Right renal pelvis (tissue), 4 donors: Measurements from ENCODE around the gene ECPAS. TPM values are rescaled to one million over a fixed set of nuclear protein-coding genes. Genes with fewer than 3 reads are reported as not detected.
"Not testable (repeated sequence)": the region's sequence is repeated elsewhere in the genome, so short reads cannot be mapped to it uniquely, and the experiment has no call there.

Experiments used
- DNase-seq, 4 donors: peaks; one replicate each; pipeline ENCODE4 v3.0.0-alpha.2; 2013; ENCODE audit warnings: low read depth in 4 of 4, low spot score in 3 of 4, missing footprints in 1 of 4
- polyA plus RNA-seq, 4 donors: library from polyadenylated mRNA; unstranded; fragments of 120-200 nt; gene quantifications; one replicate each; pipeline ENCODE4 v1.2.1, GENCODE V29; 2013; ENCODE audit not compliant: insufficient read length in 4 of 4

ECPAS gene
- polyA plus RNA-seq, 4 donors, result 67.1 to 73.4 (median 70.6) TPM

DNA sequence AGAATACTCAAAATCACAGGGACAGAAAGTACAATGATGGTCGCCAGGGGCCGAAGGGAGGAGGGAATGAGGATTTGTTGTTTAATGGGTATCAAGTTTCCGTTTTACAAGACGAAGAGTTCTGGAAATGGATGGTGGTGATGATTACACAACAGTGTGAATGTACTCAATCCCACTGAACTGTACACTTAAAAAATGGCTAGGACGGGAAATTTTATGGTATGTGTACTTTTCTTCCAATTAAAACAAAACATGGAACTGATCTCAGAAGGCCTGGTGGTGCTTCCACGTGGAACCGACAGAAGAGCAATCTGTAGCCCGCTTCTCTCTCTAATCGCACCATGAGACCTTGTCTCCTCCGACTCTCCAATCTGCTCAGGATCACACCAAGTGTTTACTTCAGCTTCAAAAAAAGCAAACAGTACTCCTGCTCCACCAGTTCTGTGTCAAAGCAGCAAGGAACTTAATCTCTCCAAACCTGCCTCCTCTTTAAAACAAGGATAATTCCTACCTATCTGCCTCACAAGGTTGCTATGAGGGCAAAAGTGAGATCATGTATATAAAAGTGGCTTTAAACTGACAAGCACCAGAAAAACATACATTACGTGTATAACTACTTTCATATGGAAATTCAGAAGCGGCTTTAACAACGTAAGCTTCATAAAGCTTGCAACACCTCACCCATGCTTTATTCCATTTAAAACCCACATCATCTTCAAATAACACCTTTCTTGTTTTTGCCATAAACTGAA is 2.1 kb downstream of the ECPAS start:
- DNase-seq, result peak in 2 of 4 donors; percentile 7 to 9

DNA sequence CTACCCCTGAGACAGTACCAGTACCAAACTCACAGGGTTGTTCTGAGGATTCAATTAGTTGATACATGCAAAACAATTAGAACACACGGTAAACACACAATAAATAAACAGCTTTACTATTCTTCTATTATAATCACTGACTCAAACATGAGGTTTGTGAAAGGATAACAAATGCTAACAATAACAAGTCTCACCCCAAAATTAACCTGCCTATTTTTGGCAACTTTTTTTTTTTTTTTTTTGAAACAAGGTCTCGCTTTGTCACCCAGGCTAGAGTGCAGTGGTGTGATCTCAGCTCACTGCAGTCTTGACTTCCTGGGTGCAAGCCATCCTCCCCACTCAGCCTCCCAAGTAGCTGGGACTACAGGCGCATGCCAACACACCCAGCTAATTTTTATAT is 6.5 kb downstream of the ECPAS start:
- no peak for DNase-seq

DNA sequence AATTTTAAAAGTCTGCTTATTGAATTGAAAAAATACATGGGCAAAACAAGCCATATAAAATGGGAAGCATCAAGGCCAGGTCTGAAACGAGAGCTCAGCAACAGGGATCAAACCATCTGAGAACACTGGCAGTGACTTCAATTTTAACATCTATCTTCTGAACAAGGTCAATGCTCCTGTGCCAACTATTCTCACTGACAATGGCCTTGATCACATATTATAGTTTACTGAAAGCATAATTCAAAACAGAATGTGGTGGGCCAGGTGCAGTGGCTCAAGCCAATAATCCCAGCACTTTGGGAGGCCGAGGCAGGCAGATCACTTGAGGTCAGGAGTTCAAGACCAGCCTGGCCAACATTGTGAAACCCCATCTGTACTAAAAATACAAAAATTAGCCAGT is 9.0 kb downstream of the ECPAS start:
- no peak for DNase-seq

DNA sequence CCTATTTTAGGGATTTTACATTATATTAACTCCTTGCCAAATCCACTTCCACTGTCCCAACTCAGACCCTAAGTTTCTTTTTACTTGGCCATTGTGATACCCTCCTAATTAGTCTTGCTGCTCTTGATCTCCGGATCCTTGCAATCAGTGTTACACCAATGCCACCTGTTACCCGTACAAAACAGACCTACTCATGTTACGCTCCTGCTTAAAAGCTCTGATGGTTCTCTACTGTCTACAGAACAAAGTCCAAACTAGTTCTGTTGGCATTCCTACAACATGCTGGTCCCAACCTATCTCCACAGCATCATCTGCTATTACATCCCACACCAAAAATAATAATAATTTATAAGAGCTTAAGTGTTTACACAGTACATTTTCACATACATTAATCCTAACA is 9.8 kb downstream of the ECPAS start:
- DNase-seq, result no peak

DNA sequence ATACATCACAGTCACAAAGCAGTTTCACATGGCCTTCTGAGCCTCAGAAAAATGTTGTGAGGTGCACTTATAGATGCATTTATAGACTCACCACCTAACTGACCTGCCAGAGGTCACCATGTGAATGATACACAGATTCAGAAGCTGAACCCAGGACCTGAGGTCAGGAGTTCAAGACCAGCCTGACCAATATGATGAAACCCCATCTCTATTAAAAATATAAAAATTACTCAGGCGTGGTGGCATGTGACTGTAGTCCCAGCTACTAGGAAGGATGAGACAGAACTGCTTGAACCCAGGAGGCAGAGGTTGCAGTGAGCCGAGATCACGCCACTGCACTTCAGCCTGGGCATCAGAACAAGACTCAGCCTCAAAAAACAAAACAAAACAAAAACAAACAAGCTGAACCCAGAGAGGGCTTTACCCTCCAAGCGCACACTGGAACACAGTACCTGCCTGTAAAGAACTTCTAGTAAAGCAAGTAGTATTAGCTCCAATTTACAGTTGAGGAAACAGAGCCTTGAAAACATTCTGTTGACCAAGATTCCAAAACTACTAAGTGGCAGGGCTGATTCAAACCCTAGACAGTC is 16.3 kb downstream of the ECPAS start:
- no peak for DNase-seq

DNA sequence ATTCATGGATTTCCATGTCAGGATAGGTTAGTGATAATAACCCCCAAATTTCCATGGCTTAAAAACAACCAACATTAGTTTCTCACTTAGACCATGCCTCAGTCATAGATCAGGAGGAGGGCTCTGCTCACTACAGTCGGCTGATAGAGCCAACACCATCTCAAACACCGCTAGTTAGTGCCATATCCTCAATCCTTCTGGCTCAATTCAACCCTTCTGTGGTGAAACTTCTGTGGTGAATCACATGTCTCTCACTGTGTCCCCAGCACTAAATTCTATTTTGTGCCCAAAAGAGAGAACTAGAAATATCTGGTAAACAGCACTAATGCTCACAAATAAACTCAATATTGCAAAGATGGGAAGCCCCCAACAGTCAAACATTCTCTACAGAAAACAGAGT is 21.1 kb downstream of the ECPAS start:
- no peak for DNase-seq

DNA sequence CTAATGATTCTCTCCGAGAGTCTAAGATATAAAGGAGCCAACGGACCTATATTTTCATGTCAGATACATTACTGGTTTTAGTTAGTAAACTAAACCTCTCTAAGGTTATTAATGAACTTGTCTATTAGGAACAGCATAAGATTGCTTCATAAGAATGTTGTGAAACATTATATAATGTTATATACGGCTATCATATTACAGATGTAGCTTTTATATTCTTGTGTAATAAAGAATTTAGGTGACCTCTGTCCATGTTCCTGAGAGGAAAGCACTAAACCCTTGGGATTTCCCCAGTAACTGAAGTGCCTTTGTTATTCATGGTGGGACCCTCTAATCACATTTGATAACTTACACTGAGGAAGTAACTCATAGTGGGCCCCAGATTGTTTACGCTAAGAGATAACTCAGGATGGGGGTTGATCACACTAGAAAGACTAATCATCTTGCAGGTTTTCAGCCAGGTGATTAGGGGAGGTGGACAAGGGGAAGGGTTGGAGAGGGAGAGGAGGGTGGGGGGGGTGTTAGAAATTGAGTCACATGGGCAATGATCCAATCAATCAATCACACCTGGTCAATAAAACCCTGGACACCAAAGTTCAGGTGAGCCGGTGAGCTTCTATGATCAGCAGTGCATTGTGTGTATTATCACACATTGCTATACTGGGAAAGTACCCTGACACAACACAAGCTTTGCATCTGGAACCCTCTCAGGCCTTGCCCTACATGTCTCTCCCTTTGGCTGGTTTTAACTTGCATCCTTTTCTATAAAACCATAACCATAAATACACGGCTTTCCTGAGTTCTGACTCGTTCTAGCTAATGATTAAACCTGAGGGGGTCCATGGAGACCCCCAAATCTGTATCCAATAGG is 25.8 kb downstream of the ECPAS start:
- DNase-seq, result no peak

DNA sequence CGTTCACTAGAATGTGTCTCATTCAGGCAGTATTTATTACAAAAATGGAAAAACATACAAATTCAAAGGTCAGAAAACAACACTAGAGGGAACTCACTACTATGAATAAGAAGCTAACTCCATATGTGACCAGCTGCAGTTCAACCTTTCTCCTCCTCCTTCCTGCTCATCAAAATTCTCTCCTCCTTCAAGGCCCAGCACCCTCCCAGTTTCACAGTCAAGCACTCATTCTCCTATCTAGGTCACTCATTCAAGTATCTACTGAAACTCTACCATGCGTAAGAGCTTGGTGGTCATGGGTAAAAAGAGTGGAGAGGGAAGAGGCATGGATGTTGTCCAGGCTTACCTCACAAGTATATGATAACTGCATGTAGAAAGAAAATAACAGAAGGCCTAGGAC is 27.7 kb downstream of the ECPAS start:
- no peak for DNase-seq

- DNase-seq, result no peak
These were observed 28.5 kb downstream of the ECPAS start for GRCh38 chr9:111455638-111456037.

GRCh38 chr9:111454751-111455150 is 29.4 kb downstream of the ECPAS start:
- no peak for DNase-seq

DNA sequence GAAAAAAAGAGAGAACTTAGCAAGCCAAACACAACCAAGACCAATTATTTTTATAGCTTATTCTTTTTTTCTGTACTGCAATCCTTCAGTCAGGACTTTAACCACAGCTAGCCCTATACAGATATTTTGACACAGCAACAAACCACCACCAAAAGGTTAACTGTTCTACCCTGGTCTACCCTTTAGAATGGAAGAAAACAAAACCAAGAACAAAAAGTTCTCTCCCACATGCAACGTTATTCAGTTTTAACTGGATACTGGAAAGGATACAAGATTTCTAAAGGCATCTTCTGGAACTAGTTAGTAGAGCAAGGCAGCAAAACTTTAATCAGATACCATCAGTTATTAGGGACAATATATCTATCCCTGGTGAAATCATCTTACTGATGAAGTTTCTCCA is 32.6 kb downstream of the ECPAS start:
- DNase-seq, result no peak

DNA sequence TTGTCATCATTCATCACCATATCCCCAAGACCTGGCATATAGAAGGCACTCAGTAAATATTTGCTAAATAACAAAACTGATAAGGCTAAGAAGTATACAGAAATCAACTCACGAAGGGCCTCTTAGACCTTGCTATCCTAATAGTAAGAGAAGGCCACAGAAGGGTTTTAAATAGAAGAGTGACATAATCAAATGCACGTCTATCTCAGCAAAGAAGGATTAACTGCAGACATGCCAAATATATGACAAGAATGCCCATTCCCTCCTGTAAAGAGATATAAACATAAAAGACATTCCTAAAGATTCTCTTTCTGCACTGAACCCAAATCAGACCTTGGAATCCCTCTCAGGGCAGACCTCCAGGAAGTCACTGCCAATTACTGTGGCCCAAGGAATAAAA is 34.1 kb downstream of the ECPAS start:
- no peak for DNase-seq

GRCh38 chr9:111449705-111450104 is 34.5 kb downstream of the ECPAS start:
- no peak for DNase-seq

DNA sequence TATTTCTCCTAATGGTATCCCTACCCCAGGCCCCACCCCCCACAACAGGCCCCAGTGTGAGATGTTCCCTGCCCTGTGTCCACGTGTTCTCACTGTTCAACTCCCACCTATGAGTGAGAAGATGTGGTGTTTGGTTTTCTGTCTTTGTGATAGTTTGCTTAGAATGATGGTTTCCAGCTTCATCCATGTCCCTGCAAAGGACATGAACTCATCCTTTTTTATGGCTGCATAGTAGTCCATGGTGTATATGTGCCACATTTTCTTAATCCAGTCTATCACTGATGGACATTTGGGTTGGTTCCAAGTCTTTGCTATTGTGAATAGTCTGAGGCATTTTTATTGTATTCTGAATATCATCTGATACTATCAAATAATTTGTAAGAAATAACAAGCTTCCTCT is 38.4 kb downstream of the ECPAS start:
- DNase-seq, result not testable (repeated sequence)

DNA sequence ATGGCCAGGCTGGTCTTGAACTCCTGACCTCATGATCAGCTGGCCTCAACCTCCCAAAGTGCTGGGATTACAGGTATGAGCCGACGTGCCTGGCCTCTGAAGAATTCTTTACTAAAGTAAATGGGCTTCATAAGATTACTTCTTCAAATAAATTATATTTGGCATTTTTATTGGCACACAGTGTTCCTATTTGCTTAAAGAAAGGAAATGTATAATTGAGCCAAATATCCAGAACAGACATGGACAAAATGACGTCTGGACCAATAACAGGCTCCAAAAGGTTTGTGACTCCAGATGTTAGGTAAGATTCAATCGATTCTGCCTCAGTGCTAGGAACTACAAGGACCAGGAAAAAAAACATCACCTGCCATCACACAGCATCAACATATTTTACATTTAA is 40.7 kb downstream of the ECPAS start:
- DNase-seq, result no peak

- DNase-seq, result no peak
These were observed 41.7 kb downstream of the ECPAS start for GRCh38 chr9:111442360-111443027.

DNA sequence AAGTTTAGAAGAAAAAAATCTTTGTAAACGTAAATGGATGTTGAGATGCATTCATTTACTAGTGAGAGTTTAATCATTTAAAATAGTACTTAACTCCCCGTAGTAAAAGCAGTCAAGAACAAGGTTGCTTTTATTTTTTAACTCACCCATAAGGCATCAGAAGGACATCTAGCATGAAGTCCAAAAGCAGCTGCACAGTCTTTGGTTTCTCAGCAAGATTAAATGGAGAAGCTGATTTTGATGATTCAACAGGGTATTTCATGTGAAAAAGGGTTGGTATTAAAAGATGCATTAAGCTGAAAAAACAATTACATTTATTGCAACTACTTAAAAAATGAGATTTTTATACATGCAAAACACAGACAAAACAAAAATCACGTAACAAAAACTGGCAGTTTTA is 44.0 kb downstream of the ECPAS start:
- no peak for DNase-seq

DNA sequence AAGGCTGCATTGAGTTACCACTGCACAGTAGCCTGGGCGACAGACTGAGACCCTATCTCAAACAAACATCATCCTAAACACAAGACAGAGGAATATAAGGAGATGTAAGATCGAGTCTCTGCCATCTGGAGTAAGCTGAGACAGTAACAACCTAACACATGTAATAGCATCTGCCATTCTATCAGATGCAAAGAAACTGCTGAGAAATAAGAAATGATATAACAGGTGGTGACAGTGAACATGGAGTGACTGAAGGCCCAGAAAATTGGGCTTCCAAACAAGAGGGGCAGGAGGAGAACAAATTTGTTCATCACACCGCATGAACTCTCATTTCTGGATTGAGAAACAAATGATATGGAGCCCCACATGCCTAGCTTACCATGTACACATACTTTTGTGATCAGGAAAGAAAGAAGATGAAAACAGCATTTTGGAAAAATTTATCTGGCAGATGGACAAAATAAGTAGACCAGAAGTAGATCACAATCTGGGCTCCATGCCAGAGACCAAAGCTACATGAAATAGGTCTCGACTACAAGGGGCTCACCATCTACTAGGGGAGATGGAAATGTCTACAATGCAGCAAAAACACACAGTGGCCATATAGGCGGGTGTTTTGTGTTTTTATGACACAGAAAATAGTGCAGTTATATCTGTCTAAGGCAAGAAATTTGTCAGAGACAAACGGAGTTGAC is 45.5 kb downstream of the ECPAS start:
- no peak for DNase-seq

- DNase-seq, result no peak
These were observed 47.6 kb downstream of the ECPAS start for GRCh38 chr9:111436571-111436970.

- no peak for DNase-seq
These were observed 51.1 kb downstream of the ECPAS start for GRCh38 chr9:111433082-111433481.
